Activated naive CD8-positive, alpha-beta T cell (primary cell): Measurements from ENCODE around the gene DQX1.

Experiments used
- H3K27ac Mint-ChIP-seq: one replicate; pipeline ENCODE4 v1.8.0; 2021; ENCODE audit warnings: mixed read lengths
- H3K27me3 Mint-ChIP-seq: one replicate; pipeline ENCODE4 v1.8.0; 2021; ENCODE audit warnings: mixed read lengths
- H3K36me3 Mint-ChIP-seq: one replicate; pipeline ENCODE4 v1.8.0; 2021; ENCODE audit warnings: mixed read lengths
- H3K4me1 Mint-ChIP-seq: one replicate; pipeline ENCODE4 v1.8.0; 2021; ENCODE audit warnings: low read depth, mixed read lengths
- H3K4me3 Mint-ChIP-seq: one replicate; pipeline ENCODE4 v1.8.0; 2021; ENCODE audit warnings: mild to moderate bottlenecking, mixed read lengths
- H3K9me3 Mint-ChIP-seq: one replicate; pipeline ENCODE4 v1.8.0; 2021; ENCODE audit warnings: low read depth, mixed read lengths

Gene DQX1

DNA sequence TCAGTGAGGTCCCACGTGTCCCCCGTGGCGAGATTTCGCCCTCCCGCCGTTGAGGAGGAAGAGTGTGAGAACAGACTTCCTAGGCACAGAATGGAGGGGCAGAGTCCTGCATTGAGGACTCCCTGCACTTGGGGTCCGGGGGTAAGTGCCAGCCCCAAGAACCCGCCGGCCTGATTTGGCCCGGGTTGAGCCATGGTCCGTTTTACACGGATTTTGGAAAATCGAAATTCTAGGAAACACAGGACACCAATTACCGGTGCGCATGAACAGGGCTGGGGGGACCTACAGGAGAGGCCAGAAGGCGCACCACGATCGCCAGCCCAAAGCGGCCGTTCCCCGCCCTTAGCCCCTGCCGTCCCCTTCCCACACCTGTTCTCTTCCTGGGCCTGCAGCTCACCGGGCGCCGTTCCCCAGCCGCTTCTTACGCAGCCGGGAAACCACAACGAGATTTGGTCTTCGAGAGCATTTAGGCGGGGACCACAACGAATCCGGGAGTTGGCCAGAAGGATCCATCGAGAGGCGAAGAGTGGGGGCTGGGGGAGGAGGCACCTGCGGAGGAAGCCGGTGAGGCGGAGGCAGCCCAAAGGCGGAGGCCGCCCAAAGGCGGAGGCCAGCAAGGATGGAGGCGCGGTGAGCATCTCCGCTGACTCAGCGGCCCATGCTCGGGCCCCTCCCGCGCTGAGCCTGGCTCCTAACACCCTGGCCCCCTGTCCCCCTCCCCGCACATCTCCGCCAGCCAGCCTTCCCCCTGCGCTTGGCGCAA lies 12.2 kb downstream of the DQX1 start:
- no peaks in the 10 kb centered on the region for H3K9me3 Mint-ChIP-seq
- no peak overlapping the region for H3K27ac Mint-ChIP-seq
- H3K4me1 Mint-ChIP-seq = peaks cover 16% of the 10 kb centered on the region
- H3K36me3 Mint-ChIP-seq = no peaks in the 10 kb centered on the region
- H3K27me3 Mint-ChIP-seq = peaks cover 40% of the 10 kb centered on the region
- peak overlapping the region; percentile 35 for H3K4me3 Mint-ChIP-seq

DNA sequence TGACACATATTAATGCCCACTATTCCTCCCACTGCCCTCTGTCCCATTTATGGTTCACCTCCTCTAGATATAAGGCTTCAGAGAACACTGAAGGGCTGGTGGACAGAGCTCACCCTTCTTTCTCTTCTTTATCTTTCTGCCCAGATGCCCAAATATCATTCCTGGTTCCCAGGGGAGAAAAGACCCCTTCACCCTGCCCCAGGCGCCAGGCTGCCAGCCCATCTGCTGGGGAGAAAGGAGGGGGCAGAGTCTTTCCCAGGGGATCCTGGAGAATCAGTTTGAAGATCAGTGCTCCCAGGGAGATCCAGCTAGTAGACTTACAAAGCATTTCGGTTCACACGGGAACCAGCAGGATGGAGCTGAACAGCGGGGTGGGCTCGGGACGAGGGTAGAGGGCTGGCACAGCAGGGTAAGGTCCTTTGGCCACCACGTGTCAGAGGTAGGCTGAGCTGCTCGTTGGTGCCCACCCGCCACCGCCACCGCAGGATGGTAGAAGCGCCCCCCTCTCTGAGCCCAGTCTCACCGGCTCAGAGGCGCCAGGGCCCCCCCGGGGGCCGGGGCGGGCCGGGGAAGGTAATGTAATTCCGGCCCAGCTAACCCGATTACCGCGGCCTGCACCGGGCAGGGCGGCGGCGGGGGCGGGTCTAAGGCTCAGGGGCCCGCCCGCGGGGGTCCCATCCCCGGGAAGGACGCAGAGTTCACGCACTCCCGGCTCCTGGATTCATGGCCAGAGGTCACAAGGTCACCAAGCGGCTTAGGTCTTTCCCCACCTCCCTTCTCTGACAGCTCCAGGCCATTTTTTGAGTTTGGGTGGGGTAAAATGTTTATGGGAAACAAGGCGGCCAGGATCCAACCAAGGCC lies 13.1 kb downstream of the DQX1 start:
- H3K4me3 Mint-ChIP-seq = peak overlapping the region; percentile 35
- peaks cover 24% of the 10 kb centered on the region for H3K4me1 Mint-ChIP-seq
- H3K9me3 Mint-ChIP-seq = no peaks in the 10 kb centered on the region
- H3K27ac Mint-ChIP-seq = no peak overlapping the region
- peaks cover 33% of the 10 kb centered on the region for H3K27me3 Mint-ChIP-seq
- H3K36me3 Mint-ChIP-seq = no peaks in the 10 kb centered on the region

DNA sequence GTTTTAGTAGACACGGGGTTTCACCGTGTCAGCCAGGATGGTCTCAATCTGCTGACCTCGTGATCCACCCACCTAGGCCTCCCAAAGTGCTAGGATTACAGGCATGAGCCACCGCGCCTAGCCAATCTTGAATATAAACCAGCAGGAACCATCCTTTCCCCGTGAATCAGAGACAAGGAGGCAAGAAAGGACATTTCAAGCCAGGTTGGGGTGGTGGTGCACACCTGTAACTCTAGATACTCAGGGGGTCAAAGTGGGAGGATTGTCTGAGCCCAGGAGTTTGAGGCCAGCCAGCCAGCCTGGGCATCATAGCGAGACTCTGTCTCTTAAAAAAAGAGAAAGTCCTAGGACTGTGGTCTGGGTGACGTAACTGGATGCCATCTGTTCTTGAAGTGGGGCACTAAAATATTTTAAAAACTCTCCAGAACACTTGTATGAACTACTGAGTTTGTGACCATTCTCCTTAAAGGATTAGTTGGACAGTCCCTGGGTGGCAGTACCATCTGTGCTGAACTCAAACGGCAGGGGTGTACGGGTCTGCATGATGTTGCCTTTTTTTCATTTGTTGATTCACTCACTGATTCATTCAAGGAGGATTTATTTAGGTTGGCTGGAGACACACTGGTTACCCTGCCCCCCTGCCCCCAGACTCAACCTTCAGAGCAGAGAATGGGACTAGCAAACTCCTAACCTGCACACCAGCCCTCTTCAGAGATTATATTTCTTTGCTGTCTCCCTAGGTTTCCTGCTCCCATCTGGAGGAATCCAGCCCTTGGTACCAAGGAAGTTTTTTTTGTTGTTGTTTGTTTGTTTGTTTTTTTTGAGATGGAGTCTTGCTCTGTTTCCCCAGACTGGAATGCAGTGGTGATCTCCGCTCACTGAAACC lies 14.7 kb downstream of the DQX1 start:
- H3K27me3 Mint-ChIP-seq = peaks cover 22% of the 10 kb centered on the region
- no peaks in the 10 kb centered on the region for H3K9me3 Mint-ChIP-seq
- peaks cover 5% of the 10 kb centered on the region for H3K36me3 Mint-ChIP-seq
- H3K27ac Mint-ChIP-seq = no peak overlapping the region
- no peak overlapping the region for H3K4me3 Mint-ChIP-seq
- peaks cover 32% of the 10 kb centered on the region for H3K4me1 Mint-ChIP-seq

DNA sequence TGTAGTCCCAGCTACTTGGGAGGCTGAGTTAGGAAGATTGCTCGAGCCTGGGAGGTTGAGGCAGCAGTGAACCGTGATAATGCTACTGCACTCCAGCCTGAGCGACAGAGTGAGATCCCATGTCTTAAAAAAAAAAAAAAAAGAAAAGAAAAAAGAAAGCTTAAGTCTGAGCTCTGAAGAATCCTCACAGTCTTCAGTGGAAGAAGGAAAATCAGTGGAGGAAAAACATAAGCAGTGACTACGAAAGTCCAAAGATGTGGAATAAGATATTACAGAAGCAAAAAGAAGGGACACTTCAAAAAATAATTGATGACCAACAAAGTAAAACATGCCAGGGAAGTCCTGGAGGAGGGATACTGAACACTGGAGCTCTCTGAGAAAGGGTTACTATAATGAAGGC lies 15.8 kb downstream of the DQX1 start:
- Mint-ChIP-seq H3K4me3 (no peak overlapping the region), H3K27ac (no peak overlapping the region), H3K9me3 (no peaks in the 10 kb centered on the region), H3K4me1 (peaks cover 32% of the 10 kb centered on the region), H3K36me3 (peaks cover 5% of the 10 kb centered on the region), H3K27me3 (peaks cover 23% of the 10 kb centered on the region)

- H3K9me3 Mint-ChIP-seq = no peaks in the 10 kb centered on the region
- H3K27me3 Mint-ChIP-seq = peaks cover 26% of the 10 kb centered on the region
- peak overlapping the region; percentile 100 for H3K4me3 Mint-ChIP-seq
- peaks cover 43% of the 10 kb centered on the region for H3K4me1 Mint-ChIP-seq
- peaks cover 16% of the 10 kb centered on the region for H3K36me3 Mint-ChIP-seq
- peak overlapping the region; percentile 100 for H3K27ac Mint-ChIP-seq
Measured at GRCh38 chr2:74507926-74508520, 18.0 kb downstream of the DQX1 start.

DNA sequence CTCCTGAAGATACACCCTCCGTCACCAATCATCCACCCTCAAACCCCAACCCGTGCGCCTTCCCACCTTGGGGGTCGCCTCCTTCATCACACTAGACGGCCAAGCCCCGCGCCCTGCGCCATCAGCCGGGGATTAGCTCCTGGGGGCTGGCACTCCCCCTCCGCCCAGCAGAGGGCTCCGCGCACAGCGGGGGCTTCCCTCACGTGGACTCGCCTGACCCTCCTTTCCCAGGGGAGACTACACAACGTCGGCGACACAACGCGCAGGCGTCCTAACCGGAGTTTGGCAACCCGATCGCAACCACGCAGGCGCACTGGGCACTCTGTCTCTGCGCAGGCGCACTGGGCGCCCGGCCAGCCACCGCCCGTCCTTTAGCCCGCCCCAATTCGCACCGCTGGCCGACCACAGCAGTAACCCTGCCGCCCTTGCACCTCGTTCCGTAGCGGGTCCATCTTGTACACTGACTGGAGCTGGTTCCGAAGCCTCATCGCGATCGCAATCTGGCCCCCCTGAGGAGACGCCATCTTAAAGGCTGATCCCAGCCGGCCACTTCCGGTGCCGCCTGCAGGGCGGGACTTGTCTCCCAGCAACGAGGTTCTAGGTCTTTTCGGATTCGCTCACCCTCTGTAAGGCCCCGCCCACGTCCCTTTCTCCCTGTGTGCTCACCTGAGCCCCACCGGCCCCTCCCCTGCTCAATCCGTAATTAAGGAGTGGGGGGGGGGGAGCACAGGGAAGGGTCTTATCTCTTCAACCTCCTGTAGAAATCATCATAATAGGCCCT lies 18.7 kb downstream of the DQX1 start, which contains the start of gene PCGF1:
Gene PCGF1, minus strand, starts transcription at position 551 of the 781 bp plus-strand sequence. Its CDS starts 27 bp downstream, at position 524.
- H3K36me3 Mint-ChIP-seq = peaks cover 16% of the 10 kb centered on the region
- H3K27ac Mint-ChIP-seq = peak within 1 kb of the TSS; percentile 100
- H3K27me3 Mint-ChIP-seq = peaks cover 23% of the 10 kb centered on the region
- H3K4me1 Mint-ChIP-seq = peaks cover 47% of the 10 kb centered on the region
- H3K9me3 Mint-ChIP-seq = no peaks in the 10 kb centered on the region
- H3K4me3 Mint-ChIP-seq = peak within 1 kb of the TSS; percentile 100

GRCh38 chr2:74505448-74506246 lies 20.4 kb downstream of the DQX1 start:
- Mint-ChIP-seq H3K27ac (no peak overlapping the region), H3K4me3 (peak overlapping the region; percentile 27), H3K4me1 (peaks cover 54% of the 10 kb centered on the region), H3K27me3 (peaks cover 25% of the 10 kb centered on the region), H3K36me3 (peaks cover 18% of the 10 kb centered on the region), H3K9me3 (no peaks in the 10 kb centered on the region)

- Mint-ChIP-seq H3K27ac (no peak overlapping the region), H3K4me3 (peak overlapping the region; percentile 70), H3K4me1 (peaks cover 54% of the 10 kb centered on the region), H3K27me3 (peaks cover 22% of the 10 kb centered on the region), H3K36me3 (peaks cover 18% of the 10 kb centered on the region), H3K9me3 (no peaks in the 10 kb centered on the region)
Measured at GRCh38 chr2:74504591-74504990, 21.4 kb downstream of the DQX1 start.

GRCh38 chr2:74503506-74504475 lies 22.2 kb downstream of the DQX1 start:
- H3K4me1 Mint-ChIP-seq = peaks cover 58% of the 10 kb centered on the region
- H3K9me3 Mint-ChIP-seq = no peaks in the 10 kb centered on the region
- peaks cover 26% of the 10 kb centered on the region for H3K27me3 Mint-ChIP-seq
- H3K27ac Mint-ChIP-seq = no peak overlapping the region
- H3K36me3 Mint-ChIP-seq = peaks cover 18% of the 10 kb centered on the region
- peak overlapping the region; percentile 71 for H3K4me3 Mint-ChIP-seq

DNA sequence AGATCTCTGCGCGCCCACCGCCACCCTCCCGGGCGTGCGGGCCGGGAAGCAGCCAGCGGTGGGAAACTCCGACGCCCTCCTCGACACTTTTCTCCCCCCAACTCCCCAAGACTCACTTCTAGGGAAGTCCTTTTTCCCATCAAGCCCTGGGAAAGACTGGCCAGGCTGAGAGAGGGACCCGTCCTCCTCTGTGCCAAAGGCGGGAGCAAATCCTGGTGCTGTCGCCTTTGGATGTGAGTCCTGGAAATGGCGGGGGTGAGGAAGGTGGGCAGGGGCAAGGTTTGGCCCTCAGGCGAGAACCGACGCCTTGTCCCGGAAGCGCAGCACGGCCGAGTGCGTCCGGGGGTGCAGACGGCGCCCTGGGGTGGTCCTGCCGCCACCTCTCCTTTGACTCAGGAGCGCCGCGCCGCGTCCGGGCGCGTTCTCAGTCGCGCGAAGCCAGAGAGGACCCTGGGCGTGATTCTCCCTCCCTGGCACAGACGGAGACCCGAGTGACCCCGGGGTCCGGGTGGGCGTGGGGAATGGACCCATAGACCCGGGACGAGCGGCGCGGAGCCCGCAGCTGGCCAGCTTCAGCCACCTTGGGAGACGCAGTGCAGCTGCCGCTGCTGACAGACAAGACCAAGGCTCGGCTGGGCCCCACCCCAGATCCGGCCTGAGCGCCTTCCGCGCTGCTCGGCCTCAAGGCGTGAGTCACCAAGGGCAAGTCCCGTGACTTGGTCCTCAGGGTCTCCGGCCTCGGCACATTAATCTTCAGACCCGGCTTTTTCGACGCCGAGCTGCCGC lies 23.1 kb downstream of the DQX1 start:
- Mint-ChIP-seq H3K27ac (no peak overlapping the region), H3K9me3 (no peaks in the 10 kb centered on the region), H3K4me3 (peak overlapping the region; percentile 71), H3K4me1 (peaks cover 56% of the 10 kb centered on the region), H3K27me3 (peaks cover 26% of the 10 kb centered on the region), H3K36me3 (peaks cover 18% of the 10 kb centered on the region)

DNA sequence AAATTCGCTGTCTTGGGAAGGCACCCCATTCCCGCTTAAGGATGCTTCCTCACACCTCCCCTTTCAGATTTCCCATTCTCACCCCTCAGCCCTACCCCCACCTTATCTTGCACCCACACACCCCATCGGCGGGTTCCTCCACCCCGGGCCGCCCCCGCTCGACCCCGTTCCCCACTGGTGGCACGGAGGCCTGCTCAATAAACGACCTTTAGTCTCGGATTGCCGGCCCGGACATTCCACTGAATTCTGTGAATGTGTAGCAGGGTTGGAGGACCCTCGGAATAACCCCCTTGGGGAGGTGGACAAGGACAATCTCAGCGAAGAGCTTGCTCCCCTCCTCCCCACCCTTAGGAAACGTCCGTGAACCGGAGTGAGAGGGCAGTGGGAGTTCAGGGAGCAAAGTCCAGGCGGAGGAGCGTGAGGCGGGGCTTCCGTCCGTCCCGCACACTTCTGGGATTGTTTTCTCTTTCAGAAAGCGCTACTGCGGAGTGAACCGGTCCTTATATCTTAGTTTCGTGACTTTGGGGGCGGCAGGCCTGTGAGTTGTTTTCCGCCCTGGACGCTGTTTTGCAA lies 23.8 kb downstream of the DQX1 start:
- H3K27me3 Mint-ChIP-seq = peaks cover 26% of the 10 kb centered on the region
- peaks cover 52% of the 10 kb centered on the region for H3K4me1 Mint-ChIP-seq
- no peak overlapping the region for H3K27ac Mint-ChIP-seq
- H3K36me3 Mint-ChIP-seq = peaks cover 18% of the 10 kb centered on the region
- H3K4me3 Mint-ChIP-seq = peak overlapping the region; percentile 71
- no peaks in the 10 kb centered on the region for H3K9me3 Mint-ChIP-seq
